ENCODE measurements around the gene SPAG7. TPM values are rescaled to one million over a fixed set of nuclear protein-coding genes. Genes with fewer than 3 reads are reported as not detected.

SPAG7 gene
- total and polyA plus RNA-seq, 8 donors, result 47.2 to 78.6 (median 74.2) TPM

DNA sequence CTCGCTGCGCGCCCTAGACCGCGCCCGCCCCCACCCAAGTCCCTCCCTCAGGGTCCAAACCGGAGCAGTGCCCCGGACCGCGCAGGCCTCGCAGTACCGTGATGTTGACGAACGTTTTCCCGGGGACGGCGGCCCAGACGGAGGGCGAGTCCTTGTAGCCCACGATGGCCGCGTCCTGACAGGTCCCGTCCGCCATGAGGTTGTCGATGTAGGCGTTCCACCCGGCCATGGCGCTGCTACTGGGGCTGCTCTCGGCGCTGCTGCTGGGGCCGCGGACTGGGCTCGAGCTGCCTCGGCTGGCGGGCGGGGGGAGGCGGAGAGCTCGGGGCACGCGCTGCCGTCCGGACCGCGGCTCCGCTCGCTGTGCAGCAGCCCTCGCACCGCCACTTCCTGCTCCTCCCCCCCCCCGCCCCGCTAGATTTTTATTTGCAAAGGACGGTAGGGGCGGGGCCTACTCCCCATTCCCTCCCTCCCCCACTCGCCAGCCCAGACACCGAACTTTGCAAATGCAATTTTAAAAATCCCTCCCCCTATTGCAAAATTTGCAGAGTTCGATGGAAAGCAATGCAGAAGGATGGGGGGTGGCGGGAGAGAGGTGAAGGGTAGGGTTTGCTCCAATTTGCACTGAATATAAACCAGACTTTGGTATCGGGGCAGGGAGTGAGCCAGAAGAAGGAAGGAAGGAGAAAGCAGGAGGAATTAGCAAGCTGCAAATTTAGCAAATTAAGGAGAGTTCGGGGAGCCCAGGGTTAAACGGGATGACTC lies 19.3 kb downstream of the SPAG7 start, which contains the start of gene PFN1:
Gene PFN1 (minus strand): TSS at position 365 of the 765 bp plus-strand sequence. CDS start 136 bp downstream, at position 229.
- H3K4me1 ChIP-seq, result peaks cover 21 to 57% of the 10 kb centered on the region in 2 donors
- no peak for TF ChIP-seq CTCF (IDR thresholded peaks at IDR 0.05)
- intact Hi-C loops (cut with DNase I), result no loop called here

DNA sequence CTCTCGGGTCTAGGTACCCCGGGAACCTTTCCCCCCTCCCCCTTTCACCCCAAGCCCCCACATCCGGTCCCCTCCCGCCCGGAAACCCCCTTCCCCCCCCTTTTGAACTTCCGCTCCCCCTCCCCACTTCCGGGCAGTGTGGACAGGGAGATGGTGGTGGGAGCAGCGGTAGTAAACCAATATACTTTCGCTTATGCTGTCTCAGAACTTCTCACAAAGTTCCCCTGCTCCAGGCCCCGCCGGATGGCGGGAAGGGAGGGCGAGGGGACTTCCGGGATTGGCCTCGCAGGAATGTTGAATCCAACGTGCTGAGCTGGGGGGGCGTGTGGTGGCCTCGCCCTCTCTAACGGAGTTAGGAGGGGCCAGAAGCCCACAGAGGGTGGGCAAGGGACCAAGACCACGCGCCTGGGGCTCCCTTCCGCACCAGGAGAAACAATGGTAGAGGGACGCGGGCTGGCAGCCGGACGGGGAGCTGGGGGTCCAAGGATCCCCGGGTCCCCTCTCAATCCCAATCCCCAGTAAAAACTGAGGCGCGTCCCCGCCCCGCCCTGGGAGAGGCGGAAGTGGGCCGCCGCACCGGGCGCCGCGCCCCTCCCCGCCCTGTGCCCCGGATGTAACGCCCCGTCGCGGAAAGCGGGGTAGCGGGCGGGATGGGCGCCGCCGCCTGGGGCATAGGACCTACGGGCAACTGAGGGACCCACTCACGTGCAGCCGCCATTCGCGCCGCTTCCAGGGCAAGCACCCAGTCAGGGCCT lies 20.0 kb downstream of the SPAG7 start:
- ATAC-seq (peak; percentile 35), DNase-seq (peak; percentile 49 to 93 (median 67))
- intact Hi-C loops (cut with DNase I), result no loop called here
- Histone ChIP-seq H3K4me3 (peak overlapping the region; percentile 87 to 100), H3K36me3 (peaks cover 0 to 48% of the 10 kb centered on the region in 2 donors), H3K4me1 (peaks cover 21 to 65% of the 10 kb centered on the region in 2 donors), H3K27ac (peak overlapping the region; percentile 99 to 100), H3K9me3 (no peaks in the 10 kb centered on the region), H3K27me3 (no peaks in the 10 kb centered on the region)
- no peak for TF ChIP-seq CTCF (IDR thresholded peaks at IDR 0.05)

More for the DNA sequence above, 19.3 kb downstream of the SPAG7 start, which contains the start of gene PFN1:
- DNase-seq (peak; percentile 93 to 94 (median 94)), ATAC-seq (peak; percentile 79)
- H3K27me3 ChIP-seq, result no peaks in the 10 kb centered on the region
- H3K27ac ChIP-seq, result peak within 1 kb of the TSS; percentile 99 to 100
- H3K36me3 ChIP-seq, result peaks cover 0 to 40% of the 10 kb centered on the region in 2 donors
- H3K9me3 ChIP-seq, result no peaks in the 10 kb centered on the region
- H3K4me3 ChIP-seq, result peak within 1 kb of the TSS; percentile 87 to 100

DNA sequence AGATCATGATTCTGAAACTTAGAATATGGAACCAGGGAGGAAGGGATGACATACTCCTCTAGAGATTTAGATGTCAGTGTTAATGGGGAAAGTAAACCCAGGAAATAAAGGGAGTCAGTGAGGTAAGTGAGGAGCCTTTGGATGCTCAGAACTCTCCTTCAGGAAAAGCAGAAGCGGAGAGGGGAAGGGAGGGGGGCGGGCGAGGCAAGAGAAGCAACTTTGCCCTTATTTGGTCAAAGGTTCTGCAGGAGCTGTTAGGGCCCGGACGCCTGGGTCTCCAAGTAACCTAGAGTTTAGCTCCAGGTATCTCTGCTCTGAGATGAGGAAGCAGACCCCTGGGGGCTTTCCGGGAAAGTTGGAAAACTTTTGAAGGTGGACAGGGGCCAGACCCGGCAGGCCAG lies 20.6 kb downstream of the SPAG7 start:
- peaks cover 0 to 53% of the 10 kb centered on the region in 2 donors for H3K36me3 ChIP-seq
- H3K4me3 ChIP-seq, result peak overlapping the region; percentile 87 to 100
- peaks cover 21 to 71% of the 10 kb centered on the region in 2 donors for H3K4me1 ChIP-seq
- no peaks in the 10 kb centered on the region for H3K9me3 ChIP-seq
- peak in 1 of 4 donors; percentile 61 for DNase-seq
- no peak for ATAC-seq
- peak overlapping the region; percentile 99 to 100 for H3K27ac ChIP-seq
- TF ChIP-seq CTCF (IDR thresholded peaks at IDR 0.05), result no peak
- intact Hi-C loops (cut with DNase I), result no loop called here
- no peaks in the 10 kb centered on the region for H3K27me3 ChIP-seq

DNA sequence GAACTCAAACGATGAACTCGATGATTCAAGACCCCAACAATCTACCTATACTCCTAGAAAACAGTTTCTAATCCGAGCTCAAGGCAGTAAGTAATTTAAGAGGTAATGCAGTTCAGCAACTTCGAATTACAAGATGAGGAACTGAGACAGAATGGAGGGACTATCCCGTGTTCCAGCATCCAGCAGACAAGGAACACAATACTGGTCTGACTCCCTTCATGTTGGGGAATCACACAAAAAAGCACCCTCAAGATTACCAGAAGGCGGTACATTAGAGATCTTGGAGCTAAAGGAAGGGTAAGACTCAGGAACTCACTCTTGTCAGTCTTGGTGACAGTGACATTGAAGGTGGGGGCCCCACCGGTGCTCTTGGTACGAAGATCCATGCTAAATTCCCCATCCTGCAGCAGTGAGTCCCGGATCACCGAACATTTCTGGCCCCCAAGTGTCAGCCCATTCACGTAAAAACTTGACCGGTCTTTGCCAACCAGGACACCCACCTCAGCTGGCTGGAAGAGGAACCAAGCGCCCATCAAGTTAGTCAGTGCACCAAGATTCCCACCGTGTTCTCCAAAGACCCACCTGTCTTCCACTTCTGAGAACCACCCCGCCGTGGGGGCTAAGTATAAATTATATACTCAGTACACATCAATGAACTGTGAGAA lies 21.2 kb downstream of the SPAG7 start:
- Histone ChIP-seq H3K36me3 (peaks cover 0 to 53% of the 10 kb centered on the region in 2 donors), H3K27ac (peak overlapping the region; percentile 99 to 100), H3K4me3 (peak overlapping the region; percentile 87 to 100), H3K27me3 (no peaks in the 10 kb centered on the region), H3K9me3 (no peaks in the 10 kb centered on the region), H3K4me1 (peaks cover 24 to 71% of the 10 kb centered on the region in 2 donors)
- TF ChIP-seq CTCF (IDR thresholded peaks at IDR 0.05), result no peak
- intact Hi-C loops (cut with DNase I), result no loop called here
- DNase-seq, result peak in 1 of 4 donors; percentile 7
- no peak for ATAC-seq

Data from left lung (tissue), 10 donors.